HG03460 (cell line): Measurements from ENCODE around the gene ZBTB45.

ENCODE experiments used
- ATAC-seq: cut with Tn5 transposase; IDR thresholded peaks from one replicate; pipeline ENCODE4 v1.9.1; 2021; ENCODE audit not compliant: unreplicated experiment

ZBTB45 gene

GRCh38 chr19:58519355-58520256 lies at the start of gene ZBTB45:
Gene ZBTB45 (minus strand): TSS chr19:58519810. CDS start chr19:58517673, 2,137 bp downstream.
- peak; percentile 71 for ATAC-seq

GRCh38 chr19:58568453-58569130 lies 49.0 kb upstream of the ZBTB45 start:
- ATAC-seq: no peak

- no peak for ATAC-seq
These were observed 47.4 kb upstream of the ZBTB45 start for GRCh38 chr19:58566989-58567388.

- ATAC-seq: no peak
These were observed 44.2 kb upstream of the ZBTB45 start for GRCh38 chr19:58563823-58564222.

- no peak for ATAC-seq
These were observed 43.5 kb upstream of the ZBTB45 start for GRCh38 chr19:58563034-58563573.

GRCh38 chr19:58562122-58563033 lies 42.8 kb upstream of the ZBTB45 start:
- no peak for ATAC-seq

GRCh38 chr19:58561373-58562121 lies 41.9 kb upstream of the ZBTB45 start:
- no peak for ATAC-seq

- ATAC-seq: no peak
These were observed 41.3 kb upstream of the ZBTB45 start for GRCh38 chr19:58560921-58561320.

GRCh38 chr19:58560007-58560887 lies 40.6 kb upstream of the ZBTB45 start:
- no peak for ATAC-seq

- peak; percentile 25 for ATAC-seq
These were observed 39.8 kb upstream of the ZBTB45 start for GRCh38 chr19:58559275-58560006.

- ATAC-seq: peak; percentile 46
These were observed 39.1 kb upstream of the ZBTB45 start for GRCh38 chr19:58558623-58559274.

- no peak for ATAC-seq
These were observed 38.5 kb upstream of the ZBTB45 start, which contains the start of gene UBE2M for GRCh38 chr19:58558066-58558622. Gene UBE2M (minus strand): TSS chr19:58558611. CDS start chr19:58558381, 230 bp downstream.

GRCh38 chr19:58557221-58558065 lies 37.8 kb upstream of the ZBTB45 start:
- ATAC-seq: no peak

- no peak for ATAC-seq
These were observed 37.1 kb upstream of the ZBTB45 start for GRCh38 chr19:58556622-58557220.

- ATAC-seq: no peak
These were observed 36.5 kb upstream of the ZBTB45 start for GRCh38 chr19:58555920-58556621.
